GM12873 (cell line): ENCODE data around the gene SH3GL2.

Experiments used
- TF ChIP-seq, protein P1 (sequence below): IDR thresholded peaks from 2 replicates; pipeline ENCODE4 v1.5.1; 2012; ENCODE audit warnings: low read depth, mild to moderate bottlenecking, moderate library complexity, low read length, control low read depth; ENCODE audit not compliant: insufficient read depth; ENCODE audit errors: missing control alignments

SH3GL2 gene

DNA sequence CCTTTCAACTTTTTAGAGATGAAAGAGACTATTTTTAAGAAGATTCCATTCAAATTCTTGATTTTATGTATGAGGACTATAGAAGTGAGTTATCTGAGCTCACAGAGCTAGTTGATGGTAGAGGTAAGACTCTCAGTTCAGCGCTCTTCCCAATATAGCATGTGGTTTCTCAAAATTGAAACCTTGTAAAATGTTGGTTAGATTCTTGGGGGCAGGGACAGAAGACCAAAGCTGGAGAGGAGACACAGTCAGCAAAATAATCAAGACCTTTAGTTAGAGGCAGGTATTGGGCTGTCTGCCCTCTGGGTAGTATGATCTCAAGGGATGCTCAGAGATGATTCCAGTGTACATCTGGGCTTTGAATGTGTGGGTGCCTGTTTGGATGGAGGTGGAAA, 246.4 kb downstream of the SH3GL2 start:
- TF ChIP-seq, protein P1, sequence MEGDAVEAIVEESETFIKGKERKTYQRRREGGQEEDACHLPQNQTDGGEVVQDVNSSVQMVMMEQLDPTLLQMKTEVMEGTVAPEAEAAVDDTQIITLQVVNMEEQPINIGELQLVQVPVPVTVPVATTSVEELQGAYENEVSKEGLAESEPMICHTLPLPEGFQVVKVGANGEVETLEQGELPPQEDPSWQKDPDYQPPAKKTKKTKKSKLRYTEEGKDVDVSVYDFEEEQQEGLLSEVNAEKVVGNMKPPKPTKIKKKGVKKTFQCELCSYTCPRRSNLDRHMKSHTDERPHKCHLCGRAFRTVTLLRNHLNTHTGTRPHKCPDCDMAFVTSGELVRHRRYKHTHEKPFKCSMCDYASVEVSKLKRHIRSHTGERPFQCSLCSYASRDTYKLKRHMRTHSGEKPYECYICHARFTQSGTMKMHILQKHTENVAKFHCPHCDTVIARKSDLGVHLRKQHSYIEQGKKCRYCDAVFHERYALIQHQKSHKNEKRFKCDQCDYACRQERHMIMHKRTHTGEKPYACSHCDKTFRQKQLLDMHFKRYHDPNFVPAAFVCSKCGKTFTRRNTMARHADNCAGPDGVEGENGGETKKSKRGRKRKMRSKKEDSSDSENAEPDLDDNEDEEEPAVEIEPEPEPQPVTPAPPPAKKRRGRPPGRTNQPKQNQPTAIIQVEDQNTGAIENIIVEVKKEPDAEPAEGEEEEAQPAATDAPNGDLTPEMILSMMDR = no peak

DNA sequence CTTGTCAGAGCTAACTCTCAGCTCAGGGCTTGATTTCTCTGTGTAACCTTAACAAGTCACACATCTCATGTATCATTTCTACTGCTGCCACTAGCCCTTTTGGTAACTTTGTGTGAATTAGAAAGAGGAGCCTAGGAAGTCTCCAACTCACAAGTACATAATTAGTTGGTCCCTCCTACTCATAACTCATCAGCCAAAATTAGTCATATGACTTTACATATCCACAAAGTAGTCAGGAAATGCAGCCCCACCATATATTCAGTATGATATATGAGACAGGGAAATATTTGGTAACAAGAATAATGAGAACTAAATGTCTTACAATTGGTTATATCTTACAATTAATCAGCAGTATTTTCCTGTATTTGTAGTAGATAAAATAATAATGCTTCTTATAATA, 250.2 kb downstream of the SH3GL2 start:
- TF ChIP-seq, protein P1 = no peak

DNA sequence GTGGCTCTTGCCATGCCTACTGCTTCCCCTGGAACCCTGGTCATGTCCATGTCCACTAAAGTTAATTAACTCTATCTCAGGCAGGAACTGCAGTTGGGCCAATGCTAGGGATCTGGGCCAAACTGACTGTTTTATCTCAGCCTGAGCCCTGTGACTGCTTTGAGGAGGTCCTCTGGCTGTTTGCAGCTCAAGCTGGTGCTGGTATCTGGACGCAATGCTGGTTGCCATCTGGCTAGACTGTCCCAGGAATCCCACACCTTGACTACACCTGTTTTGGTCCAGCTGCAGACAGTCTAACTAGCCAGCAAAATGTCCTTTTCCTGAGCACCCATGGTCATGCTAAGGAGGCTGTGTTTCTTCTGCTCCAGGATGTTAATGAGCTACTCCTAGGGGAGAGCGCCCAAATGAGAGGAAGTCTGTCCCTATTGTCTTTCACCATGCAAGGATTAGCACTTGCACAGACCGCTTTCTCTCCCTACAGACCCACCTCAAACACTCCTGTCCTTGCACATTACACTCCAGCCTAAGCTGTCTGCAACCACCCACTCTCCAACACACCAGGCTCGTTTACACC, 251.0 kb downstream of the SH3GL2 start:
- TF ChIP-seq, protein P1 = no peak

DNA sequence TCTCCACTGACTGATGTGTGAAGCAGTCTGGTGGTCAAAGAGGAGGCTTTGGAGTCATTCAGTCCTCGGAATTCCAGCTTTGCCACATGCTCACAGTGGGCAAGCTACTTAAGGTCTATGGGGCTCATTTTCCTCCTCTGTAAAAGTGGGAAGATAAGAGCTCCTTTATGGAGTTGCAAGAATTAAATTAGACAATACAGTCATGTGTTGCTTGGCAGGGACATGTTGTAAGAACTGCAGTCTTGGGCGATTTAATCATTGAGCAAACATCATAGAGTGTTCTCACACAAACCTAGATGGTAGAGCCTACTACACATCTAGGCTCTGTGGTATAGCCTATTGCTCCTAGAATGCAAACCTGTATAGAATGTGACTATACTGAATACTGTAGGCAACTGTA, 253.9 kb downstream of the SH3GL2 start:
- TF ChIP-seq, protein P1 = no peak

DNA sequence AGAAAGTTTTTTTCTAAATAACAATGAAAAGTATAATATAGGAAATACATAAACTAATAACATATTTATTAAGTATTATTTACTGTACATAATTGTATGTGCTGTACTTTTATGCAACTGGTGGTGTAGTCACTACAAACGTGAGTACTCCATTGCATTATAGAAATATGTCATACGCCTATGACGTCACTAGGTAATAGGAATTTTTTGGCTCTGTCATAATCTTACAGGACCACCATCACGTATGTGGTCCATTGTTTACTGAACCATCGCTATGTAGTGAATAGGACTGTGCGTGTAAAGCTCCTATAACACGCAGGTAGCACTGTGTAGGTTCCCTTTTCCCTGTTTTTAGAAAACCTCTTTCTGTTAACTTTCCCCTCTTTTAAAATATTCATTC, 255.0 kb downstream of the SH3GL2 start:
- TF ChIP-seq, protein P1 = no peak

DNA sequence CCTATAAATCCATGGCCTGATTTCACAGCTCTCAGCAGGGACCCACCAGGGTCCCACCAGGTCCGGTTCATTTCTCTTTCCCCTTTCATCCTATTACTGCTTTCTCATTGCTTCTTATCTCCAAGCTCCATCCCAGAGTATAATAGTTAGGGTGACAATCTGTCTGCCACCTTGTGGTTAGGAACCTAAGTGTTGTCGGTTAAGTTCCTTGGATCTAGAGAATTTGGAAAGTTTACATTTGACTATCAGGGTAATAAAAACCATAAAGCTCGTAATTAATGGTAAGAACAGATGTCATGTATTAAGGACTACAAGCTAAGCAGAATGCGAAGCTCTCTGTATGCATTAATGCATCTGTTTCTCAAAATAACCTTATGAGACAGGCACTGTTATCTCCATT, 259.1 kb downstream of the SH3GL2 start:
- TF ChIP-seq, protein P1 = no peak

DNA sequence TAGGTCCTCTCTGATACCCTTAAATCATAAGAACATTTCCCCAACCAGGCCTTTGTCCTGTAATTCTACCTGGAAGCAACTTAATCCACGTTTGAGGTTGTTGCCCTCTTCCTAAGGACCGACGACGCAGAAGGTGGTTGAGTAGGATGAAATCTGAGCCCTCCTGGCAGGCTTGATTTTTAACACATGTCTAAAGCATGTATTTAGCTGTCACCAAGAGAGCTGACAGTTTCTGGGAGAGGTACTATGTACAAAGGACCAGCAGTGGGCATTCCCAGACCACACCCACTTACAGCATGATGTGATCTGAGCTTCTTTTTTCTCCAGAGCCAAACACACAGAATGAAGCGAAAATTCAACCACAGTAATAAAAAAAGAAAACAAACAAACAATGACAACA, 260.9 kb downstream of the SH3GL2 start:
- TF ChIP-seq, protein P1 = no peak
